Omental fat pad (tissue), 4 donors: ENCODE results near the gene MAST4. TPM values are rescaled to one million over a fixed set of nuclear protein-coding genes. Genes with fewer than 3 reads are reported as not detected.

Experiments used
- ATAC-seq: fragments of 150-250 bp; one replicate; pipeline ENCODE4 v1.9.1; 2016; ENCODE audit warnings: mild to moderate bottlenecking, moderate library complexity; ENCODE audit not compliant: low FRiP score
- DNase-seq: peaks from one replicate; pipeline ENCODE4 v3.0.0-alpha.2; 2019; ENCODE audit warnings: low spot score
- total RNA-seq, 4 donors: library from RNA; depleted of rRNA; stranded (reverse); fragments of >200 nt; gene quantifications; one replicate each; pipeline ENCODE4 v1.1.0, GENCODE V29; 2016
- TF ChIP-seq, protein P1 (sequence below), 3 donors: fragments of 450-650 bp; IDR thresholded peaks; one replicate each; pipeline ENCODE4 v1.5.1; 2016 to 2017; ENCODE audit warnings: antibody characterized with exemption in 3 of 3, mild to moderate bottlenecking in 3 of 3, moderate library complexity in 2 of 3

Gene MAST4
- total RNA-seq, 4 donors from 2014 or later, result 52.2 to 76.8 (median 57.3) TPM

DNA sequence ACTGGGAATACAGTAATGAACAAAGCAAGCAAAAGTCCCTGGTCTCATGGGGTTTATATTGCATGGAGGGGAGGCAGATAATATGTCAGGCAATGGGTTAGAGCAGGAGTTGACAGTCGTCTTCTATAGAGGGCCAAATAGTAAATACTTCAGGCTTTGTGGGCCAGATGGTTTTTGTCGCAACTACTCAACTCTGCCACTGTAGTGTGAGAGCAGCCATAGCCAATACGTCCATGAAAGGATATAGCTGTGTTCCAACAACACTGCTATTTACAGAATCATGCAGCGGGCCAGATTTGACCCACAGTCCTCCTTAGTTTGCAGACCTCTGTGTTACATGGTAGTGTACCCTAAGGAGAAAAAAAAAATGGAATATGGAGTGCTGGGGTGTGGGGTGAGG lies 25.5 kb downstream of the MAST4 start:
- ATAC-seq, result no peak

DNA sequence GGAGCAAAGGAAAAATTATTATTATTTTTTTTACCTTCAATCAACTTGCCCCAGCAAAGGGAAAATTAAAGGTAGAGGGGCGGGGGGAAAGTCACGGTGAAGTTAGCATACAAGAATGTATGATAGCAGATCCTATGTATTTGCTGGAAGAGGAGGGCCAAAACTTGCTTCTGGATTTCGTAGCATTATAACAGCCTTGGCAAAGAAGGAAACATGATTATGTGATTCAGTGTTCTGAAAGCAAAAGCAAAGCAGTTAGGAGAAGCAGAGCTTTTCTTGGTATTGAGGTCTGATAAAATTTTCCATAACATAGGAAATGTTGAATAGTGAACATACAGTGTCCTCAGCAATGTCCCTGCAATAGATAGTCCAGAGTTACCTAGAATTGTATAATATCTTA lies 32.4 kb downstream of the MAST4 start:
- peak; percentile 55 for ATAC-seq
- no peak for DNase-seq
- TF ChIP-seq, protein P1, sequence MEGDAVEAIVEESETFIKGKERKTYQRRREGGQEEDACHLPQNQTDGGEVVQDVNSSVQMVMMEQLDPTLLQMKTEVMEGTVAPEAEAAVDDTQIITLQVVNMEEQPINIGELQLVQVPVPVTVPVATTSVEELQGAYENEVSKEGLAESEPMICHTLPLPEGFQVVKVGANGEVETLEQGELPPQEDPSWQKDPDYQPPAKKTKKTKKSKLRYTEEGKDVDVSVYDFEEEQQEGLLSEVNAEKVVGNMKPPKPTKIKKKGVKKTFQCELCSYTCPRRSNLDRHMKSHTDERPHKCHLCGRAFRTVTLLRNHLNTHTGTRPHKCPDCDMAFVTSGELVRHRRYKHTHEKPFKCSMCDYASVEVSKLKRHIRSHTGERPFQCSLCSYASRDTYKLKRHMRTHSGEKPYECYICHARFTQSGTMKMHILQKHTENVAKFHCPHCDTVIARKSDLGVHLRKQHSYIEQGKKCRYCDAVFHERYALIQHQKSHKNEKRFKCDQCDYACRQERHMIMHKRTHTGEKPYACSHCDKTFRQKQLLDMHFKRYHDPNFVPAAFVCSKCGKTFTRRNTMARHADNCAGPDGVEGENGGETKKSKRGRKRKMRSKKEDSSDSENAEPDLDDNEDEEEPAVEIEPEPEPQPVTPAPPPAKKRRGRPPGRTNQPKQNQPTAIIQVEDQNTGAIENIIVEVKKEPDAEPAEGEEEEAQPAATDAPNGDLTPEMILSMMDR (IDR thresholded peaks at IDR 0.05), result no peak

More for the DNA sequence above, 25.5 kb downstream of the MAST4 start:
- DNase-seq, result no peak
- TF ChIP-seq, protein P1 (IDR thresholded peaks at IDR 0.05), result no peak

DNA sequence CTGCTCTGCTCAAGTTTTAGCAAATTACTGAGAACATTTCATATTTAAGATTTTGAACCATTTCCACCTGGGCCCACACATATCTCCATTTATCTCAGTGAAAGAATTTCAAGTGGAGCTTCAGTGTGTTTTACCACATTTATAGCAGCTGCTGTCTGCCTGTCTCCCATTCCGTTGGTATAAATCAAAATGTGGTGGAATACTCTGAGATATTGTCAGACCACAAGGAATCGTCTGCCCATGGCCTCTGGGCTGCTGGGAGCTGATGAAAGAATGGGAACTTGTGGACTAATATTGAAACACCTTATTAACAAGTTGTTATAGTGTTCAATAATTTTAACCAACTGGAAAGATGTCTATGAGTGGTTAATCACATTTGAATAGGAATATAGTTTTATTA lies 33.3 kb downstream of the MAST4 start:
- DNase-seq (no peak), ATAC-seq (no peak)
- TF ChIP-seq, protein P1 (IDR thresholded peaks at IDR 0.05), result no peak

DNA sequence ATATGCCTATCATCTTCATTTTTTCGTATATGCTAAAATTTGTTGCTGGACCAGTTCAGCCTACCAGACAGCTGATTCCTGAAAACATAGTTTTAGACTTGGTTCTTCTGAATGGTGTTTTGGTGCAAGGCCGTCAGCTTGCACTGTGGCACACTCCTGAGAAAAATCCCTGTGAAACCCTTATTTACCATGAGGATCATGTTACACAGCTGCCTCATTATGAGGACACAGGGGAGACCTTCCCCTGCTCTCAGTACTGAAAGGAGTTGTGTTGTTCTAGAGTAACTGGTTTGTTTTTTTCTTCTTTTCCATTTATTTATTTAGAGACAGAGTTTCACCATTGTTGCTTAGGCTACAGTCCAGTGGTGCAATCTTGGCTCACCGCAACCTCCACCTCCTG lies 37.6 kb downstream of the MAST4 start:
- TF ChIP-seq, protein P1 (IDR thresholded peaks at IDR 0.05), result no peak
- DNase-seq, result no peak
- no peak for ATAC-seq

DNA sequence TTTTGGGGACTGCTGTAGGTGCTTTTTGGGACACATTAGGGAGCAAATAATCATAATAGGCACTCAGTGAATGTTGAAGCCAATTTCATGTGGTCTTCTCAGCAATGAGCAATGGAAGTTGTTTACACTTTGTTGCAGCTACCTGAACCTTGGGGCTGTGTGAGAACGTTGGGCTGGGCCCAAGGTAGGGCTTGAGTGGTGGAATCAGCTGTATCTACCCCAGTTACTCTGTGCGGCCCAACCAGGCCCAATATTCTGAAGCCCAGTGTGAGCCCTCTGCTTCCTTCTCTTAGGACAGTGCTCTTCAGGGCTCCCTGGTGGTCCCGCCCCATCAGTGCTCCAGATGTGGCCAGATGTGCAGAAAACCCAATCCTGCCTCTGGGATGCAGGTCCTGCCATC lies 38.4 kb downstream of the MAST4 start:
- DNase-seq (no peak), ATAC-seq (no peak)
- TF ChIP-seq, protein P1 (IDR thresholded peaks at IDR 0.05), result no peak

DNA sequence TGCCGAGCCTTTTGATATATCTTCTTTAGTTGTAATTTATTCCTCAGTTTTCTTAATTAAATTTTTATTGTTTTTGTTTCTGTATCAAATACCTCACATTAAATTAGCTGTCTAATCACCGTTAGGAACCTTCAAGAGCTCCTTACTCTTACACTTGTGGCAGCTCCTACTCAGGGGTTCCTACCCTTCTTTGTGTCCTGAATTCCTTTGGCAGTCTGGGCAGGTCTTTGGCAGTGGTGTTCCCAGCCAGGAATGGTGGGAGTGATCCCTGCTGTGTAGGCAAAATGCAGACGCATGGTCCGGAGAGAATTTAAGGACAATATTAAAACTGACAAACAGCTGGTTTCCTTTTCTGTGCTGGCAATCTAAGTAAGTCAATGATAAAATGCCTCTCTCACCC lies 41.8 kb downstream of the MAST4 start:
- DNase-seq (no peak), ATAC-seq (no peak)
- TF ChIP-seq, protein P1 (IDR thresholded peaks at IDR 0.05), result no peak

DNA sequence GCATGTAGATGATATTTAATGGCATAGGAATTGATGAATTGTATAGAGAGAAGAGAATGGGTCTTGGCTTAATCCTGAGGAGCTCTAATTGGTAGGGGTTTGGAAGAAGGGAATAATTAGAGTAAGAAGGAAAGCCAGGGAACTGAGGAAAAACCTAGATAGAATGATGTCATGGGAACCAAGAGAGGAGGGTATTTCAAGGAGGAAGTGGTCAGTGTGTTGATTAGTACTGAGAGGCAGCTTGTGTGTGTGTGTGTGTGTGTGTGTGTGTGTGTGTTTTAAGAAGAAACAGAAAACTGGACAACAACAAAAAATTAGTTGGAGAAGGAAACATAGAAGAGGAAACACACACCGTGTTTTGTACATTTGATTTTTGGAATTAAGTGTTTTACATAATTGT lies 42.8 kb downstream of the MAST4 start:
- no peak for ATAC-seq
- DNase-seq, result no peak
- TF ChIP-seq, protein P1 (IDR thresholded peaks at IDR 0.05), result no peak
